PFSK-1 (cell line): ENCODE data around the gene UNC5C.

Experiments
- FOXP2 ChIP-seq: optimal IDR thresholded peaks from 2 replicates; pipeline ENCODE3; 2011; ENCODE audit warnings: borderline replicate concordance, control low read depth, inconsistent platforms; ENCODE audit not compliant: insufficient read depth; ENCODE audit errors: extremely low read length, extremely low read depth
- POLR2AphosphoS5 ChIP-seq: IDR thresholded peaks from 2 replicates; pipeline ENCODE4 v1.6.1; 2012; ENCODE audit warnings: low read depth, mild to moderate bottlenecking, control low read depth, low read length, moderate library complexity
- REST ChIP-seq, 2 experiments: IDR thresholded peaks; 2 replicates each; pipeline versions ENCODE4 v1.6.1 to v1.8.0; 2011 to 2012; ENCODE audit warnings: low read depth in 2 of 2, low read length in 2 of 2, control low read depth in 1 of 2, inconsistent platforms in 1 of 2, mild to moderate bottlenecking in 1 of 2, moderate library complexity in 1 of 2; ENCODE audit not compliant: insufficient read depth in 1 of 2
- SIN3A ChIP-seq: IDR thresholded peaks from 2 replicates; pipeline ENCODE4 v1.6.1; 2012; ENCODE audit warnings: mild to moderate bottlenecking, low read length, moderate library complexity, borderline replicate concordance; ENCODE audit not compliant: insufficient read depth
- TAF1 ChIP-seq: IDR thresholded peaks from 2 replicates; pipeline ENCODE4 v1.6.1; 2012; ENCODE audit warnings: low read length, control low read depth, borderline replicate concordance; ENCODE audit not compliant: insufficient read depth

The UNC5C gene

DNA sequence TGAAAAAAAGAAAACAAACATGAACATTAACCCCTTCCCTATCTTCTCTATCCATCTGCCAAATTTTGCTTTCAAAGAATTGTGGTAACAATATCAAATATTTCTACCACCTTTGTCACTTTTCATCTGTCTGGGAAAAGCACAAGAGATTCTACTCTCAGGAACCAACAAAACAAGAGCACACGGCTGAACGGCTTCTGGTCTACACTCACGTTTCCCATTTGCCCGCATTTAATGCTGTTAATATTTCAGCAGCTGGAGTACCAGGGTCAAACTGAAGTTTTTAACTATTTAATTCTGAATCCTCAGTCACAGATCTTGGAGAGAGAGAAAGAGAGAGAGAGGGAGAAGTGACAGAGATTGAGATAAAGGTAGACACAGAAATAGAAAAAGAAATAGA is 91.4 kb downstream of the UNC5C start:
- TF ChIP-seq FOXP2 (no peak), POLR2AphosphoS5 (no peak), SIN3A (no peak), REST (IDR thresholded peaks at IDR 0.05; ENCODE audit: insufficient read depth in 1 of 2, low read depth in 2 of 2, low read length in 2 of 2) (no peak), TAF1 (no peak)

DNA sequence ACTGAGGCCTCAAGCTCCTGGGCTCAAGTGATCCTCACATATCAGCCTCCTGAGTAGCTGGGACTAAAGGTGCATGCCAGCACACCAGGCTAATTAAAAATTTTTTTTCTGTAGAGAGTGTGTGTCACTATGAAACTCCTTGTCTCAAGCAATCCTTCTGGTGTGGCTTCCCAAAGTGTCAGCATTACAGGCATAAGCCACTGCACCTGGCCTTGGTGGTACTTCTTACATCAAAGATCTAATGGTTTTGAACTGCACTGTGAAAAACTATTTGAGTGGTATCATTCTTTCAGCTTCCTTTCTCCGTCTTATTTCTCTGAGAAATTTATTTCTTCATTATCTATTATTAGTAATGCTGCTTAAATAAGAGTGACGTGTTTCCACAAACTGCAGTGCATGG is 98.5 kb downstream of the UNC5C start:
- TF ChIP-seq POLR2AphosphoS5 = no peak
- TF ChIP-seq REST (IDR thresholded peaks at IDR 0.05; ENCODE audit: insufficient read depth in 1 of 2, low read depth in 2 of 2, low read length in 2 of 2) = no peak
- no peak for TF ChIP-seq SIN3A

DNA sequence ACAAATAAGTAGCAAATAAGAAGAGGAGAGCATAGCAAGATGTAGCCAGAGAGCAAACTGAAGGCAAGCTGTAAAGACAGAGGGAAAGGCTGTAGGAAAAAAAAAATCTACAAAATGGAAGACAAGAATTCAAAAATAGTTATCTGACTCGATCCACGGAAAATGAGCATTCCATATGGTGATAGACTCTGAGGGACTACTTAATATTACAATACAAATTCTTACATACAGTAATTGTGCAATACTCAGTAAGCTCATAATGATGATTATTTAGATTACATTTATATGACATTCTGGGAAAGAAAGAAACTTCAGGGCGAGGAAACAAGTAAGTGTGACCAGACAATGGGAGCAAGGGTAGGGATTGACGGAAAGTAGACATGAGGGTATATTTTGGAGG is 102.6 kb downstream of the UNC5C start:
- no peak for TF ChIP-seq FOXP2
- no peak for TF ChIP-seq TAF1
- no peak for TF ChIP-seq REST (IDR thresholded peaks at IDR 0.05; ENCODE audit: insufficient read depth in 1 of 2, low read depth in 2 of 2, low read length in 2 of 2)
- TF ChIP-seq SIN3A = no peak
- TF ChIP-seq POLR2AphosphoS5 = no peak

- TF ChIP-seq FOXP2 (no peak), SIN3A (no peak), TAF1 (no peak), REST (IDR thresholded peaks at IDR 0.05; ENCODE audit: insufficient read depth in 1 of 2, low read depth in 2 of 2, low read length in 2 of 2) (no peak), POLR2AphosphoS5 (no peak)
Measured at GRCh38 chr4:95445251-95445650, 103.5 kb downstream of the UNC5C start.

DNA sequence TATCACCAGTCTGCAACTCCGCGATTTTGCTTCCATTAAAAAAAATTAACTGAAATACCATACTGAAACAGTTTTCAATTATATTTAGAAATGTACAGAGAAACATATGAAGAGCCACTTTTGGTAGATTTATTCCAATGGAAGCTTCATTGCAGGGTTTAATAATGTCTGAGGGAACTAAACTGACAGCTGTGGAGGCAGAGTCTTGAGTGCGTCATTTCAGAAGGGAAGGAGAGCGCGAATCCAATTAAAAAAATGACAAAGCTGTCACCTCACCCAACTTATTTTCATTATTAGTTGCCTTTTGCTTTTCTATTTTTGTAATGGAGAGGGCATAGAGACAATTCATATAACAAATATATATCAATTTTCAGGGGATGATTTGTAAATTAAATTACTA is 104.0 kb downstream of the UNC5C start:
- TF ChIP-seq SIN3A (no peak), REST (IDR thresholded peaks at IDR 0.05; ENCODE audit: insufficient read depth in 1 of 2, low read depth in 2 of 2, low read length in 2 of 2) (no peak), POLR2AphosphoS5 (no peak), FOXP2 (no peak), TAF1 (no peak)
